ENCODE measurements around the gene RNF212B. TPM values are rescaled to one million over a fixed set of nuclear protein-coding genes. Genes with fewer than 3 reads are reported as not detected.

Gene RNF212B
- total and polyA plus RNA-seq, 2 of the 13 experiments (the other 11 are each of a cell fraction or from before 2014, with no cell fraction given): 0.05 TPM; not detected in 1

- peak; percentile 84 for TF ChIP-seq ARID2 (CRISPR knock-in tag; IDR thresholded peaks at IDR 0.05; ENCODE audit: borderline replicate concordance)
- TF ChIP-seq GABPB1 (CRISPR knock-in tag; IDR thresholded peaks at IDR 0.05): peak; percentile 32; the same call in 1 of the 2 replicates
- TF ChIP-seq ZNF282 (IDR thresholded peaks at IDR 0.05; ENCODE audit: partially characterized antibody): no peak
- no peak for TF ChIP-seq ZNF720 (CRISPR knock-in tag; IDR thresholded peaks at IDR 0.05)
- TF ChIP-seq DR1 (CRISPR knock-in tag; IDR thresholded peaks at IDR 0.05): no peak
- peak; percentile 63 for TF ChIP-seq SALL1 (CRISPR knock-in tag; IDR thresholded peaks at IDR 0.05)
- TF ChIP-seq, protein P1, sequence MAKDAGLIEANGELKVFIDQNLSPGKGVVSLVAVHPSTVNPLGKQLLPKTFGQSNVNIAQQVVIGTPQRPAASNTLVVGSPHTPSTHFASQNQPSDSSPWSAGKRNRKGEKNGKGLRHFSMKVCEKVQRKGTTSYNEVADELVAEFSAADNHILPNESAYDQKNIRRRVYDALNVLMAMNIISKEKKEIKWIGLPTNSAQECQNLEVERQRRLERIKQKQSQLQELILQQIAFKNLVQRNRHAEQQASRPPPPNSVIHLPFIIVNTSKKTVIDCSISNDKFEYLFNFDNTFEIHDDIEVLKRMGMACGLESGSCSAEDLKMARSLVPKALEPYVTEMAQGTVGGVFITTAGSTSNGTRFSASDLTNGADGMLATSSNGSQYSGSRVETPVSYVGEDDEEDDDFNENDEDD (CRISPR knock-in tag; IDR thresholded peaks at IDR 0.05; ENCODE audit: borderline replicate concordance): peak; percentile 52; the same call in 1 of the 2 replicates
- no peak for TF ChIP-seq ZFP1 (CRISPR knock-in tag; IDR thresholded peaks at IDR 0.05)
- peak; percentile 28 for TF ChIP-seq IRF2 (CRISPR knock-in tag; IDR thresholded peaks at IDR 0.05)
- no peak; the same call in none of the 2 replicates for TF ChIP-seq ZNF773 (CRISPR knock-in tag; IDR thresholded peaks at IDR 0.05; ENCODE audit: borderline replicate concordance)
- no peak for TF ChIP-seq ZNF20 (CRISPR knock-in tag; IDR thresholded peaks at IDR 0.05)
- TF ChIP-seq POLR2AphosphoS5 (IDR thresholded peaks at IDR 0.05; ENCODE audit: low read depth, low read length): peak; percentile 45
- no peak for TF ChIP-seq SRSF4 (IDR thresholded peaks at IDR 0.05; ENCODE audit: low read depth, low read length, poor library complexity, severe bottlenecking)
- TF ChIP-seq HIVEP1 (CRISPR knock-in tag; IDR thresholded peaks at IDR 0.05): no peak
- TF ChIP-seq, protein P2, sequence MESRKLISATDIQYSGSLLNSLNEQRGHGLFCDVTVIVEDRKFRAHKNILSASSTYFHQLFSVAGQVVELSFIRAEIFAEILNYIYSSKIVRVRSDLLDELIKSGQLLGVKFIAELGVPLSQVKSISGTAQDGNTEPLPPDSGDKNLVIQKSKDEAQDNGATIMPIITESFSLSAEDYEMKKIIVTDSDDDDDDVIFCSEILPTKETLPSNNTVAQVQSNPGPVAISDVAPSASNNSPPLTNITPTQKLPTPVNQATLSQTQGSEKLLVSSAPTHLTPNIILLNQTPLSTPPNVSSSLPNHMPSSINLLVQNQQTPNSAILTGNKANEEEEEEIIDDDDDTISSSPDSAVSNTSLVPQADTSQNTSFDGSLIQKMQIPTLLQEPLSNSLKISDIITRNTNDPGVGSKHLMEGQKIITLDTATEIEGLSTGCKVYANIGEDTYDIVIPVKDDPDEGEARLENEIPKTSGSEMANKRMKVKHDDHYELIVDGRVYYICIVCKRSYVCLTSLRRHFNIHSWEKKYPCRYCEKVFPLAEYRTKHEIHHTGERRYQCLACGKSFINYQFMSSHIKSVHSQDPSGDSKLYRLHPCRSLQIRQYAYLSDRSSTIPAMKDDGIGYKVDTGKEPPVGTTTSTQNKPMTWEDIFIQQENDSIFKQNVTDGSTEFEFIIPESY (CRISPR knock-in tag; IDR thresholded peaks at IDR 0.05): 0 out of 2 replicates have a peak, but pooled peaks have one; percentile 10
- no peak; the same call in 1 of the 2 replicates for TF ChIP-seq SP2 (CRISPR knock-in tag; IDR thresholded peaks at IDR 0.05)
- peak; percentile 86; the same call in 1 of the 2 replicates for TF ChIP-seq PAF1 (CRISPR knock-in tag; IDR thresholded peaks at IDR 0.05)
- TF ChIP-seq ZNF546 (CRISPR knock-in tag; conservative IDR thresholded peaks at IDR 0.05): peak; percentile 59; the same call in 1 of the 2 replicates
- no peak; the same call in 1 of the 2 replicates for TF ChIP-seq HMG20B (CRISPR knock-in tag; conservative IDR thresholded peaks at IDR 0.05)
- peak; percentile 63; the same call in 1 of the 2 replicates for TF ChIP-seq CREB3 (CRISPR knock-in tag; IDR thresholded peaks at IDR 0.05)
- TF ChIP-seq TGIF2 (CRISPR knock-in tag; IDR thresholded peaks at IDR 0.05): no peak
- peak; percentile 76 for TF ChIP-seq RBM39 (IDR thresholded peaks at IDR 0.05; ENCODE audit: low read depth, low read length, poor library complexity, severe bottlenecking)
- TF ChIP-seq RARG (CRISPR knock-in tag; IDR thresholded peaks at IDR 0.05; ENCODE audit: low read depth): no peak; the same call in 1 of the 2 replicates
- TF ChIP-seq RFXANK (CRISPR knock-in tag; IDR thresholded peaks at IDR 0.05): peak; percentile 42; the same call in 1 of the 2 replicates
- no peak for TF ChIP-seq TBX3 (IDR thresholded peaks at IDR 0.05; ENCODE audit: borderline replicate concordance)
Measured at GRCh38 chr14:23321572-23322547, 84.1 kb downstream of the RNF212B start (continued).

Measured in HepG2 (cell line).